NCI-H510A (cell line): ENCODE measurements around the gene PRKG1.

Source experiments
- DNase-seq: peaks from one replicate; lab custom pipeline; 2025; lab: John Stamatoyannopoulos, UW

PRKG1 gene

DNA sequence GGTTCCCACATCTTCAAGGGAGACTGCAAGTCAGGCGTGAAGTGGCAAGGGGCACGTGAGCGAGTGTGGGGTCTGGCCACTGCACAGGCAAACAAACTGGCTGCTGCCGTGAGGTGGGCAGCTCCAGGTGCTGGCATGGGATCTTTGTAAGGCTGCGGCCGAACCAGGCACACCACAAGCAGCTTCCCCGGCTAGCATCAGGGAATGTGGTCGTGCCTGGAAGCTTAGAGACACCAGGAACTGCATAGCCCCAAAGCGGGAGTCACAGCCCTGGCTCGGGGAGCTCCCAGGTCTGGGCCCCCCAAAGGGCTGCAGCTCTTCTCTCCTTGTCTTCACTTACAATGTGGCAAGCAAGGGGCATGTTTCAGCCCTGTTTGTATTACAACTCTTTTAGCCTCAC lies 988.9 kb downstream of the PRKG1 start:
- DNase-seq: no peak

DNA sequence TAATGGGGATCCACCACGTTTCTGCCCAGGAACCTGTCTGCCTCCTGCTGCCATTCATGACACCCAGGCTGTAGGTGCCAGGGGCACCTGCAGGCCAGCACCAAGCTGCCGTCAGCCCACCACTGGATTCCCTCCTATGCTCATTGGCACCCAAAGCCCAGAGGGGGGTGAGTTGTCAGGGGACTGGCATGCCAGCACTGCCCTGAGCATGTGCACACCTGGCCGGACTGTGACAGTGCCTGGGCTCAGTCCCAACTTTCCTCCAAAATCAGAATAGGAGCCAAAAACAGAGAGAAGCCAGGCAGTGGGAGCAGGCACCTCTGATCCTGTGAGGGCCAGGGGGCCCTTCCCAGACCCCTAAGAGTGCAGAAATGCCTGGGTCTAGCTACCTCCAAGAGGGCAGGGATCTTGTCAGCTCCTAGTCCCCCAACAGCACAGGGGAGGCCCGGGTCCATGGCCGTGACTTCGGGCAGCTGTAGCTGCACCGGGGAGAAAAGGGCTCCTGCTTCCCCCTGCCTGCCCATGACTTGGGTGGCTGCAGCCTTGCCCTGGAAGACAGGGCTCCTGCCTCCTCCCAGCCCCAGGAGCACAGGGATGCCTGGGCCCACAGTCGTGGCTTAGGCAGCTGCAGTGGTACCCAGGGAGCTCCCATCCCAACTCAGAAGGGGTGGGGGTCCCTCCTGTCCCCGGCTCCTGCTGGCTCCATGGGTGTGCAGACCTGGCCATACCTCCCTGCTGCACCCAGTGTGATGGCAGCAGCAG lies 990.0 kb downstream of the PRKG1 start:
- DNase-seq: no peak

DNA sequence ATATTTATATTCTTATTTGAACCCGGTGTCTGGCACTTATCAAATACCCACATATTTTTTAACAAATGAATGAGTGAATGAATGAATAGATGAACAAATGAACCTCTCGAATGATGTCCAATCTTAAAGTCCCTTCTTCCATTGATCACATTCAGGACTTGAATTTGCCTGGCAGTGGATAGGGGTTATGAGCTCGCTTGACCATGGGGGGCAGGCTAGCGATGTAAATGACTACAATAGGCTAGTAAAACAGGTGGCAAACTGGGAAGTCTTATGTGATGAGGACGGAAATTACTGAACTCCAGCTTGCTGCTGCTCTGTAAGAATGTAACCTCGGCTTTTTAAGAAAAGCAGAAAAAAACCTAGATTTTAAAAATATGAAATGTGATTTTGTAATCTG lies 992.1 kb downstream of the PRKG1 start:
- no peak for DNase-seq

DNA sequence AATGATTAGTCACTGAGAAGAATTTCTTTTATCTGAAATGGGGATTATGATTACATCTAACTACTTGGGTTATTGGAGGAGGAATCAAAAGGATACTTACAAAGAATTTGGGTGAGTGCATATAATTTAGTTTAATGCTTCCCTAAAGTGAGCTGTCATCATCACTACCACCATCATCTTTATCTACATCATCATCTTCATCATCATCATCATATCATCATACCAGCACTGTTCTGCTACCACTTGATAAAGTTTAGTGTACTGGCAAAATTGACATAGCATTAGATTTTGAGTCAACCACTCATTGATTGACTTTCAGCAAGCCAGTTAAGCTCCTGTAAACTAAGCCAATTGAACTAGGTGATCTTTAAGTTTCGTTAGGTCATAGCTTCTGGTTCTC lies 994.2 kb downstream of the PRKG1 start:
- no peak for DNase-seq

DNA sequence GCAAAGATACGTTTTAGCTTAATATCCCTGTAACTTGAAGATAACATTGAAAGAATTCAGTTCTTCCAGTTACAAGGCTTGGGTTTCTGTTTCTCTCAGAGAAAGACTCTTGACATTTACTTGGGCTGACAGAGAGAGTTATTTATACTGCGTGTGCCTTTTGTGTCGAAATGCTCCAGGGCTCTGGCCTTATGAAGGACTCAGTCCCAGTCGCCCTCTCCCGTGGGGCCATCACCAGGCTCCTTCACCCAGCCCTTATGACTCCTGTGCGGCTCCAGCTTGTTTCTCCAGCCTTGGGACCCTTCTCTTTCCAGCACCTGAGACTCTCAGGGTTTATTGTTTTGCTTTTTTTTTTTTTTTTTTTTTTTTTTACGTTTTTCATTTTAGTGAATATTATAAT lies 997.5 kb downstream of the PRKG1 start:
- no peak for DNase-seq

DNA sequence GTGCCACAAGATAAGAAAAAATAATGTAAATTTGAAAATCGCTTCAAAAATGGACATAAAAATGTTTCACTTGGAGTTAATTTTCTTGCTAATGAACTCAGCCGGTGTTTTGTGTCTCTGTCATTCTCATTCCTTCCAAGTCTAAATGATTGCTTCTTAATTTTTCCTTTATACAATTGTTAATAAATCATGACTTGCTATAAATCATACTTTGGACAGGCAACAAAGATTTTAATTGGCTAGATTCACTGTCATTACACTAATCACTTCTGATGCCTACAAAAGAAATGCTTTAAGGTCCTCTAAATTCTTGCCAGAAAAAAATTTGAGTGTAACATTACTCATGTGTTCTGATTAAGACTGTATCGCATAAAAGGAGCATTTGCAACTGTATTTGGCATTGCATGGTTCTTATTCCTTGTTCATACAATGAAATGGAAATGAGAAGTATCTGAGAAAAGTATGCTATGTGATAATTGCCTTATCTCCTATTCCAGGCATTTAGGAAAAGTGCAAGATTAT lies 1000.3 kb downstream of the PRKG1 start:
- DNase-seq: no peak

GRCh38 chr10:52077814-52078213 lies 1003.5 kb downstream of the PRKG1 start:
- no peak for DNase-seq

DNA sequence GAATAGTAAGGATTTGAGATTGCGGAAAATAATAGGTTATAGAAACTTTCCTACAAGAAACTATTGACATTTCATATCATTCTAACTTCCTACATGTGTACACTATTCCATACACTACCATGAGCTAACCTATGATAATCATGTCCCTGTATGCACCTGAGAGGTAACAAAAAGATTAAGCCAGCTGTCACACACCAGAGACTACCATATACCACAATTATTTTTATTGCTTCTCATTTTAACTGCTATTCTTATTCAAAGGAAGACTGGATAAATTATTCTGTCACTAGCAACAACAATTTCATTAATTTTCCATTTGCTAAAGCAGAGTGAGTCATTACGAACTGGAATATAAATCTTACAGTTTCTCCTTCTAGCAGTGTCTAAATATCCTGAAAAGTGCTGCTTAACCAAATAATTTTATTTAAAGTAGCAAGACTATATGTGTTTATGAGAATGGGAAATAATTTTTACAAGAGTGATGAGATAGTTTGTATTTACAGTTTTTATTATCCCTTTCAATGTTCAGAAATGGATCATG lies 1004.2 kb downstream of the PRKG1 start:
- no peak for DNase-seq

- no peak for DNase-seq
Observed at GRCh38 chr10:52082307-52082706, 1008.0 kb downstream of the PRKG1 start.

- no peak for DNase-seq
Observed at GRCh38 chr10:52083422-52083821, 1009.1 kb downstream of the PRKG1 start.

- DNase-seq: no peak
Observed at GRCh38 chr10:52092390-52092789, 1018.1 kb downstream of the PRKG1 start.

GRCh38 chr10:52098130-52098529 lies 1023.8 kb downstream of the PRKG1 start:
- DNase-seq: no peak

GRCh38 chr10:52099026-52099600 lies 1024.8 kb downstream of the PRKG1 start:
- DNase-seq: no peak

DNA sequence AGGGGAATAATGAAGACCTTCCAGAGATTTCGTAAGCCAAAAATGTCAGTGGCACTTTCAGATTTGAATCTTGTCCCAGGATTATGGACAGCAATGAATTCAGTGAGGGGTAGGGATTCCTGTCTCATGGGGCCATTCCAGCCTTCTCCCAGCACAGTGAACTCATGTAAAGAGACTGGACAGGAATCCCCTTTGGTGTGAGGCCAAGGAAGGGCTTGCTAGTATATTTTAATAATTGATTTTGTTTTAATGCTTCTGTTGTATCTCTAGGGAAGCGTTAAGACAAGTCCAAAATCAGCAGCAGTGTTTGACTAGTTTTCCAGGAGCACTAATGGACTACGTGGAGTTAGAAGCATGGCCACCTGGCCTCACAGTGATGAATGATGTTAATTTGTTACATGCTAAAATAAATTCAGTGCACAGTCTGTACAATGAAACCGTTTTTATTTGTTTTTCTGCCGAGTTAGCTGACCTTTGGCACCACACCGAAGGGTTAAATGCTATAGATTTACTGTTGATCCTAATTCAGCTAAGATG lies 1025.8 kb downstream of the PRKG1 start:
- no peak for DNase-seq

DNA sequence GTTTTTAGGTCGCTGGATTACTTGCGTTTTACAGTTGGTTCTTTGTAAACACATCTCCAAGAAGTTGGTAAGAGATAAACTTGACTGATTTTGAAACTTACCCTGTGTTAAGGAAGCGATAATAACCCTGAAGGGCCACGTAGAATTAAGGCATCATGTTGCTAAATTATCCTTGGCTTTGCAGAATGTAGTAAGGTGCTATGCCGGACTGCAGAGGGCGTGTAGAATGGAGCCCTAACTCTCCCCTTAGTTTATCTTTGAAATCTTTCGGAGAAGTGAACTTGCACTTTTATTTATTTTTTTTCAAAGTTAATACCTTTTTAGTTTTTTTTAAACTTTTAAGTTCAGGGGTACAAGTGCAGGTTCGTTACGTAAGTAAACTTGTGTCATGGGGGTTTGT lies 1031.0 kb downstream of the PRKG1 start:
- no peak for DNase-seq

GRCh38 chr10:52106011-52106410 lies 1031.7 kb downstream of the PRKG1 start:
- no peak for DNase-seq

- peak; percentile 63 for DNase-seq
Observed at GRCh38 chr10:52106899-52107298, 1032.6 kb downstream of the PRKG1 start.

GRCh38 chr10:52108236-52108635 lies 1033.9 kb downstream of the PRKG1 start:
- DNase-seq: no peak

GRCh38 chr10:52110576-52110975 lies 1036.3 kb downstream of the PRKG1 start:
- DNase-seq: no peak

DNA sequence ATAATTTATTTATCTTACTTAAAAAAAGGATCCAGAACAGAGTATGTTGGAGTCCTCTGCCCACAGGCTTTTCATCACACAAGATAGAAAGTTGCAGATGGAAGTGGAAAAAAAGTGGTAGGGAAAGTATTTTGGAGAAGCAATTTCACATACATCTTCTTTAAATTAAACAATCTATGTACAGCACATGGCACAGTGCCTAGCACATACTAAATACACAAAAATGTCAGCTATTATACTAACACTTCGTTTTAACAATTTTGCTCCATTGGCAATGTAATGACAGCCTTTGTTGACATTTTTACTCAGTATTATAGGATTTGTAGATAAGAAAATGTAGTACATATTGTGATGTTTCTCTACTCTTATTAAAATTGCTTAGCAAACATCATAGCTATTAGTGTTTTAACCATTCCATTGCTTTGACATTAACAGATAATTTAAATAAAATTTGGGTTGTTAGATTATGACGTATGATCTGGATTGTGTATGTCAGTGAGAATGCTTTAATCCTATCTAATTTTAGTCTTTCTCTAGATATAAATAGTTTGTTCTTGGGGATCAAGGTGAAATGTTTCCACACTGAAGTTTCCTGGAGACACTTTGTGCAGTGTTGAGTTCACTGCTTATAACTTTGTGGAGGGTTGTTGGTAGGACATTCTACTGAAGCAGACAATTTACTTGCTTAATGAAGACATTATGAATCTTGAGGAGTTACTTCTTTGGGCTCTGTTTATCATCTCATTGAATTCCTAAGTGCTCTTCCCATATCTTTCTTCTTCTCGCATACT lies 1037.0 kb downstream of the PRKG1 start:
- DNase-seq: no peak

GRCh38 chr10:52115823-52116222 lies 1041.5 kb downstream of the PRKG1 start:
- DNase-seq: no peak

DNA sequence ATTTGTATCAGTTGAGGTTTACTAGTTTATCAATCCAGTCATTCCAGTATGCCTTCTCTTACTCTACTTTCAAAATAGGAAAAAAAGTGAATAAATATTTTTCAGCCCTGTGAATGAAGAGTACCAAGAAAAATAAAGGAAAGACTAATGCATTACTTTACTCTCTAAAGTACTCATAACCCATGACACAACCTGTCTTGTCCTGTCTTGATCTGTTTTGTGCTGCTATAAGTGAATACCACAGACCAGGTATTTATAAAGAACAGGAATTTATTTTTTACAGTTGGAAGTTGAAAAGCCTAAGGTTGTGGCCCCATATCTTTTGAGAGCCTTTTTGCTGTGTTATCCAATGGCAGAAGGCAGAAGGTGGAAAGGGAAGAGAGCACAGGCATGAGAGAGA lies 1045.2 kb downstream of the PRKG1 start:
- DNase-seq: no peak
